Endothelial cell of umbilical vein (primary cell): ENCODE data around the gene EFNB1. TPM values are rescaled to one million over a fixed set of nuclear protein-coding genes. Genes with fewer than 3 reads are reported as not detected.

ENCODE experiments used
- BruUV-seq: library from RNA; stranded (reverse); fragments of 400-500 nt; replicated peaks from 2 replicates; lab custom pipeline; 2021; lab: Mats Ljungman, UMichigan
- CTCF ChIA-PET: fragments of 300-600, 350-600 bp; sonication (Branson Sonifier 250); formaldehyde crosslinking; loops from one replicate; lab custom pipeline; 2021; ENCODE audit warnings: antibody characterized with exemption, inconsistent platforms; lab: Charles Lee
- POLR2A ChIA-PET: fragments of 300-600, 350-600 bp; sonication (Branson Sonifier 250); formaldehyde crosslinking; loops from one replicate; lab custom pipeline; 2021; ENCODE audit warnings: antibody characterized with exemption, inconsistent platforms; lab: Charles Lee
- DNase-seq: peaks from one replicate; pipeline ENCODE4 v3.0.0-alpha.2; 2011; ENCODE audit warnings: low read depth, low spot score
- FAIRE-seq: peaks from 2 replicates; lab custom pipeline; 2011; peaks lifted over from hg19 to GRCh38; lab: Jason Lieb, UNC
- H2AFZ ChIP-seq: 2 replicates; pipeline ENCODE4 v1.6.0; 2012; ENCODE audit warnings: low read depth, low read length, control low read depth, inconsistent platforms
- H3K27ac ChIP-seq: 2 replicates; pipeline ENCODE4 v1.5.1; 2011; ENCODE audit warnings: low read depth, mild to moderate bottlenecking, control low read depth, low read length, moderate library complexity; ENCODE audit not compliant: insufficient read depth
- H3K27me3 ChIP-seq, 2 experiments: 2 replicates each; pipeline versions ENCODE4 v1.6.0 to v1.6.1; 2011; ENCODE audit warnings: low read length in 2 of 2, mixed read lengths in 1 of 2; ENCODE audit not compliant: control insufficient read depth in 2 of 2, insufficient read depth in 2 of 2
- H3K36me3 ChIP-seq, 2 experiments: 2 replicates in 1 of 2; 3 replicates in 1 of 2; pipeline ENCODE4 v1.5.1; 2011; ENCODE audit warnings: low read length in 2 of 2, mild to moderate bottlenecking in 1 of 2, moderate library complexity in 1 of 2; ENCODE audit not compliant: control insufficient read depth in 2 of 2, insufficient read depth in 2 of 2; ENCODE audit errors: extremely low read depth in 1 of 2
- H3K4me1 ChIP-seq: 3 replicates; pipeline ENCODE4 v1.5.1; 2011; ENCODE audit warnings: mild to moderate bottlenecking, low read length; ENCODE audit not compliant: control insufficient read depth, insufficient read depth; ENCODE audit errors: extremely low read depth
- H3K4me2 ChIP-seq: 2 replicates; pipeline ENCODE4 v1.6.1; 2011; ENCODE audit warnings: low read length, control low read depth, mixed read lengths; ENCODE audit not compliant: insufficient read depth
- H3K4me3 ChIP-seq, 3 experiments: fragments of 200-600 bp in 1 of 3; sonication (generic), shearing (Covaris generic) in 1 of 3; replicated peaks in 1 of 3; 2 replicates each; pipeline ENCODE4 v1.5.1; 2011 to 2016; ENCODE audit warnings: control low read depth in 3 of 3, low read length in 3 of 3, mild to moderate bottlenecking in 2 of 3, inconsistent platforms in 1 of 3, low read depth in 1 of 3, moderate library complexity in 1 of 3; ENCODE audit not compliant: insufficient read depth in 1 of 3
- H3K79me2 ChIP-seq: 2 replicates; pipeline ENCODE4 v1.6.0; 2012; ENCODE audit warnings: low read length, inconsistent platforms; ENCODE audit not compliant: control insufficient read depth, insufficient read depth
- H3K9ac ChIP-seq: replicated peaks from 2 replicates; pipeline ENCODE3; 2011; ENCODE audit warnings: low read length, control low read depth; ENCODE audit not compliant: insufficient read depth; ENCODE audit errors: extremely low read depth
- H3K9me1 ChIP-seq: replicated peaks from 3 replicates; pipeline ENCODE4 v1.6.0; 2011; ENCODE audit warnings: mild to moderate bottlenecking, low read length; ENCODE audit not compliant: control insufficient read depth, insufficient read depth; ENCODE audit errors: extremely low read depth
- H3K9me3 ChIP-seq: replicated peaks from 2 replicates; pipeline ENCODE4 v1.5.1; 2012; ENCODE audit warnings: low read length, inconsistent platforms; ENCODE audit not compliant: control insufficient read depth, insufficient read depth
- H4K20me1 ChIP-seq: replicated peaks from 2 replicates; pipeline ENCODE3; 2011; ENCODE audit warnings: mild to moderate bottlenecking, low read length; ENCODE audit not compliant: control insufficient read depth, insufficient read depth; ENCODE audit errors: extremely low read depth
- EZH2 ChIP-seq: IDR thresholded peaks from 2 replicates; pipeline ENCODE4 v1.6.1; 2012; ENCODE audit warnings: borderline replicate concordance, low read depth, mild to moderate bottlenecking, moderate library complexity, low read length, inconsistent platforms; ENCODE audit not compliant: severe bottlenecking
- FOS ChIP-seq: IDR thresholded peaks from 2 replicates; pipeline ENCODE4 v1.6.1; 2011; ENCODE audit warnings: mild to moderate bottlenecking, low read length, moderate library complexity, borderline replicate concordance; ENCODE audit not compliant: insufficient read depth
- GATA2 ChIP-seq: IDR thresholded peaks from 2 replicates; pipeline ENCODE4 v1.7.0; 2011; ENCODE audit warnings: low read depth, mild to moderate bottlenecking, moderate library complexity, mixed read lengths, low read length; ENCODE audit not compliant: insufficient read length, insufficient read depth
- JUN ChIP-seq: IDR thresholded peaks from 2 replicates; pipeline ENCODE4 v1.6.1; 2011; ENCODE audit warnings: borderline replicate concordance, low read depth; ENCODE audit not compliant: insufficient read length, insufficient read depth
- MAX ChIP-seq: IDR thresholded peaks from 2 replicates; pipeline ENCODE4 v1.6.1; 2011; ENCODE audit not compliant: insufficient read depth, insufficient read length
- MYC ChIP-seq: IDR thresholded peaks from one replicate; pipeline ENCODE4 v1.6.1; 2011; ENCODE audit warnings: mild to moderate bottlenecking, low read depth, low read length
- POLR2A ChIP-seq: IDR thresholded peaks from 2 replicates; pipeline ENCODE4 v1.6.1; 2012; ENCODE audit warnings: low read depth, mild to moderate bottlenecking, control low read depth, low read length
- POLR2AphosphoS5 ChIP-seq: IDR thresholded peaks from 2 replicates; pipeline ENCODE4 v1.6.1; 2012; ENCODE audit warnings: low read depth, mild to moderate bottlenecking, control low read depth, low read length, moderate library complexity; ENCODE audit not compliant: insufficient read depth
- dilution Hi-C: fragments of 300-500 bp; cut with MboI; formaldehyde crosslinking; loops from one replicate; pipeline ENCODE4 v1.15.0; 2019; ENCODE audit warnings: low sequenced_read_pairs; ENCODE audit not compliant: extremely low pct_ligation_motif_present
- intact Hi-C: fragments of 100-400 bp; cut with micrococcal nuclease; formaldehyde crosslinking; loops from one replicate; pipeline ENCODE4 v1.10.0; 2022
- polyA plus RNA-seq, 4 experiments: library from polyadenylated mRNA; depleted of rRNA in 3 of 4; stranded (reverse) in 3 of 4; unstranded in 1 of 4; fragments of >200 nt; gene quantifications; 2 replicates each; pipeline versions ENCODE4 v1.2.1 to v1.2.3, GENCODE V29; 2011 to 2012; ENCODE audit warnings: missing spikeins in 1 of 4
- total RNA-seq: library from RNA; stranded (reverse); gene quantifications from 2 replicates; pipeline ENCODE4 v1.2.3, GENCODE V29; 2021
- TF ChIP-seq, protein P1 (sequence below), 2 donors: IDR thresholded peaks; 1 replicate in 1 of 2; 2 replicates in 1 of 2; pipeline ENCODE4 v1.5.1; 2011; ENCODE audit warnings: low read length in 2 of 2, mild to moderate bottlenecking in 2 of 2, moderate library complexity in 2 of 2, control low read depth in 1 of 2, inconsistent platforms in 1 of 2, low read depth in 1 of 2; ENCODE audit not compliant: insufficient read depth in 1 of 2; ENCODE audit errors: extremely low read depth in 1 of 2

The EFNB1 gene
- total and polyA plus RNA-seq, 2 donors (not counting 3 experiments of a cell fraction or from before 2014, with no cell fraction given): 7.8 to 13.3 TPM

- no peak overlapping the region for H2AFZ ChIP-seq
- FAIRE-seq: no peak
- no peak overlapping the region for H3K9ac ChIP-seq
- no peaks in the 10 kb centered on the region for H3K9me1 ChIP-seq
- ChIA-PET CTCF (no interaction called here), POLR2A (no interaction called here)
- no peak overlapping the region for H3K4me2 ChIP-seq
- no peak for DNase-seq
- BruUV-seq: no TSS peak
- no peak for TF ChIP-seq MYC
- no peak for TF ChIP-seq GATA2
- no peak for TF ChIP-seq POLR2AphosphoS5
- TF ChIP-seq, protein P1, sequence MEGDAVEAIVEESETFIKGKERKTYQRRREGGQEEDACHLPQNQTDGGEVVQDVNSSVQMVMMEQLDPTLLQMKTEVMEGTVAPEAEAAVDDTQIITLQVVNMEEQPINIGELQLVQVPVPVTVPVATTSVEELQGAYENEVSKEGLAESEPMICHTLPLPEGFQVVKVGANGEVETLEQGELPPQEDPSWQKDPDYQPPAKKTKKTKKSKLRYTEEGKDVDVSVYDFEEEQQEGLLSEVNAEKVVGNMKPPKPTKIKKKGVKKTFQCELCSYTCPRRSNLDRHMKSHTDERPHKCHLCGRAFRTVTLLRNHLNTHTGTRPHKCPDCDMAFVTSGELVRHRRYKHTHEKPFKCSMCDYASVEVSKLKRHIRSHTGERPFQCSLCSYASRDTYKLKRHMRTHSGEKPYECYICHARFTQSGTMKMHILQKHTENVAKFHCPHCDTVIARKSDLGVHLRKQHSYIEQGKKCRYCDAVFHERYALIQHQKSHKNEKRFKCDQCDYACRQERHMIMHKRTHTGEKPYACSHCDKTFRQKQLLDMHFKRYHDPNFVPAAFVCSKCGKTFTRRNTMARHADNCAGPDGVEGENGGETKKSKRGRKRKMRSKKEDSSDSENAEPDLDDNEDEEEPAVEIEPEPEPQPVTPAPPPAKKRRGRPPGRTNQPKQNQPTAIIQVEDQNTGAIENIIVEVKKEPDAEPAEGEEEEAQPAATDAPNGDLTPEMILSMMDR (IDR thresholded peaks at IDR 0.05; ENCODE audit: extremely low read depth in 1 of 2, insufficient read depth in 1 of 2, low read depth in 1 of 2, low read length in 2 of 2): no peak
- TF ChIP-seq FOS: no peak
- TF ChIP-seq JUN: no peak
- TF ChIP-seq MAX: no peak
- no peak for TF ChIP-seq POLR2A
- no peak for TF ChIP-seq EZH2
- H3K27me3 ChIP-seq: no peaks in the 10 kb centered on the region
- no peak overlapping the region for H3K4me3 ChIP-seq
- no peak overlapping the region for H3K27ac ChIP-seq
- dilution Hi-C loops: no loop called here
- H3K79me2 ChIP-seq: no peaks in the 10 kb centered on the region
- H4K20me1 ChIP-seq: no peaks in the 10 kb centered on the region
- H3K4me1 ChIP-seq: no peaks in the 10 kb centered on the region
- intact Hi-C loops: no loop called here
- no peaks in the 10 kb centered on the region for H3K9me3 ChIP-seq
- no peaks in the 10 kb centered on the region for H3K36me3 ChIP-seq
These were observed 48.8 kb downstream of the EFNB1 start for GRCh38 chrX:68877606-68878005.
